Ramos (cell line): Measurements from ENCODE around the gene PLA1A.

Source experiments
- in situ Hi-C: fragments of 300-500 bp; cut with MboI; formaldehyde crosslinking; loops from one replicate; pipeline ENCODE4 v1.14.3; 2022; ENCODE audit warnings: low sequenced_read_pairs; ENCODE audit not compliant: unreplicated experiment

Gene PLA1A

GRCh38 chr3:119601154-119601553 lies 3.5 kb downstream of the PLA1A start:
- in situ Hi-C loops = no loop called here

- in situ Hi-C loops = no loop called here
Measured at GRCh38 chr3:119602676-119603075, 5.0 kb downstream of the PLA1A start.

- in situ Hi-C loops = no loop called here
Measured at GRCh38 chr3:119604878-119605277, 7.2 kb downstream of the PLA1A start.

GRCh38 chr3:119608405-119609000 lies 10.8 kb downstream of the PLA1A start:
- in situ Hi-C loops = no loop called here

- in situ Hi-C loops = no loop called here
Measured at GRCh38 chr3:119609301-119609700, 11.6 kb downstream of the PLA1A start.

- in situ Hi-C loops = no loop called here
Measured at GRCh38 chr3:119611664-119612063, 14.0 kb downstream of the PLA1A start.

GRCh38 chr3:119613201-119613600 lies 15.5 kb downstream of the PLA1A start:
- in situ Hi-C loops = no loop called here

GRCh38 chr3:119613872-119614271 lies 16.2 kb downstream of the PLA1A start:
- in situ Hi-C loops = no loop called here

GRCh38 chr3:119616056-119616455 lies 18.4 kb downstream of the PLA1A start:
- in situ Hi-C loops = no loop called here

- in situ Hi-C loops = no loop called here
Measured at GRCh38 chr3:119619094-119619493, 21.4 kb downstream of the PLA1A start.

- in situ Hi-C loops = no loop called here
Measured at GRCh38 chr3:119620899-119621298, 23.2 kb downstream of the PLA1A start.

- in situ Hi-C loops = no loop called here
Measured at GRCh38 chr3:119624002-119624720, 26.5 kb downstream of the PLA1A start.

- in situ Hi-C loops = no loop called here
Measured at GRCh38 chr3:119625451-119626153, 27.9 kb downstream of the PLA1A start.

GRCh38 chr3:119626196-119626595 lies 28.5 kb downstream of the PLA1A start:
- in situ Hi-C loops = no loop called here

GRCh38 chr3:119627461-119627860 lies 29.8 kb downstream of the PLA1A start:
- in situ Hi-C loops = no loop called here

- in situ Hi-C loops = no loop called here
Measured at GRCh38 chr3:119628390-119628789, 30.7 kb downstream of the PLA1A start.

- in situ Hi-C loops = no loop called here
Measured at GRCh38 chr3:119628816-119629445, 31.2 kb downstream of the PLA1A start.

- in situ Hi-C loops = no loop called here
Measured at GRCh38 chr3:119630128-119630879, 32.6 kb downstream of the PLA1A start.

- in situ Hi-C loops = no loop called here
Measured at GRCh38 chr3:119630880-119631329, 33.2 kb downstream of the PLA1A start.

GRCh38 chr3:119631516-119631915 lies 33.8 kb downstream of the PLA1A start:
- in situ Hi-C loops = no loop called here
